Inferior parietal cortex (tissue), 1 donor: Measurements from ENCODE around the gene FAM177A1.
"Not testable (repeated sequence)": the region's sequence is repeated elsewhere in the genome, so short reads cannot be mapped to it uniquely, and the experiment has no call there.

Experiments used
- DNase-seq: peaks from one replicate; pipeline ENCODE4 v3.0.0-alpha.2; 2016; ENCODE audit errors: extremely low spot score

FAM177A1 gene

GRCh38 chr14:35061113-35061791, 15.2 kb downstream of the FAM177A1 start:
- DNase-seq = not testable (repeated sequence)

GRCh38 chr14:35065731-35066130, 19.7 kb downstream of the FAM177A1 start:
- DNase-seq = not testable (repeated sequence)

- DNase-seq = no peak
These were observed 22.4 kb downstream of the FAM177A1 start for GRCh38 chr14:35068238-35069012.

GRCh38 chr14:35072226-35072625, 26.2 kb downstream of the FAM177A1 start:
- DNase-seq = no peak

GRCh38 chr14:35073486-35073885, 27.4 kb downstream of the FAM177A1 start:
- DNase-seq = no peak

GRCh38 chr14:35078082-35078481, 32.0 kb downstream of the FAM177A1 start:
- no peak for DNase-seq

GRCh38 chr14:35079742-35080141, 33.7 kb downstream of the FAM177A1 start:
- no peak for DNase-seq

- DNase-seq = no peak
These were observed 37.6 kb downstream of the FAM177A1 start for GRCh38 chr14:35083530-35084150.

GRCh38 chr14:35085441-35085840, 39.4 kb downstream of the FAM177A1 start:
- no peak for DNase-seq

- DNase-seq = no peak
These were observed 42.4 kb downstream of the FAM177A1 start for GRCh38 chr14:35088514-35088913.

GRCh38 chr14:35094645-35095044, 48.6 kb downstream of the FAM177A1 start:
- DNase-seq = not testable (repeated sequence)

GRCh38 chr14:35107866-35108265, 61.8 kb downstream of the FAM177A1 start:
- DNase-seq = no peak

GRCh38 chr14:35112641-35113040, 66.6 kb downstream of the FAM177A1 start:
- DNase-seq = no peak

- DNase-seq = no peak
These were observed 67.4 kb downstream of the FAM177A1 start for GRCh38 chr14:35113308-35113950.

- no peak for DNase-seq
These were observed 68.0 kb downstream of the FAM177A1 start for GRCh38 chr14:35114036-35114435.

GRCh38 chr14:35116242-35116641, 70.2 kb downstream of the FAM177A1 start:
- DNase-seq = no peak

- DNase-seq = no peak
These were observed 71.0 kb downstream of the FAM177A1 start for GRCh38 chr14:35117112-35117511.

GRCh38 chr14:35121026-35121886, 75.2 kb downstream of the FAM177A1 start:
- DNase-seq = no peak

GRCh38 chr14:35121887-35122695, 76.0 kb downstream of the FAM177A1 start, which contains the start of the genes PPP2R3C and PRORP:
Gene PPP2R3C, minus strand, starts transcription at chr14:35121990. Its CDS starts 31 bp downstream, at chr14:35121959.
Gene PRORP, plus strand, starts transcription at chr14:35122552. Its CDS starts 694 bp downstream, at chr14:35123246.
- DNase-seq = peak; percentile 95
